Tibial nerve (tissue), 4 donors: ENCODE results near the gene CC2D2B. TPM values are rescaled to one million over a fixed set of nuclear protein-coding genes. Genes with fewer than 3 reads are reported as not detected.

Experiments
- DNase-seq, 2 donors: peaks; one replicate each; pipeline ENCODE4 v3.0.0-alpha.2; 2019; ENCODE audit warnings: low spot score in 2 of 2
- H3K27ac ChIP-seq, 4 donors: fragments of 200-600 bp; sonication (generic) in 3 of 4; one replicate each; pipeline ENCODE4 v1.5.1; 2017 to 2019; ENCODE audit warnings: mild to moderate bottlenecking in 1 of 4
- H3K27me3 ChIP-seq, 2 donors: fragments of 200-600 bp; sonication (generic) in 1 of 2; one replicate each; pipeline versions ENCODE4 v1.5.1 to v1.6.0; 2017 to 2019
- H3K36me3 ChIP-seq, 3 donors: fragments of 200-600 bp; sonication (generic); one replicate each; pipeline ENCODE4 v1.5.1; 2018 to 2019
- H3K4me1 ChIP-seq, 4 donors: fragments of 200-600 bp; sonication (generic) in 3 of 4; one replicate each; pipeline ENCODE4 v1.5.1; 2017 to 2019
- H3K4me3 ChIP-seq, 4 donors: fragments of 200-600 bp; sonication (generic) in 3 of 4; one replicate each; pipeline ENCODE4 v1.5.1; 2017 to 2019; ENCODE audit warnings: mild to moderate bottlenecking in 1 of 4, moderate library complexity in 1 of 4
- H3K9me3 ChIP-seq, 4 donors: fragments of 200-600 bp; sonication (generic) in 3 of 4; one replicate each; pipeline ENCODE4 v1.5.1; 2017 to 2019
- CTCF ChIP-seq, 5 experiments: fragments of 200-600 bp in 3 of 5; fragments of 450-650 bp in 2 of 5; sonication (generic) in 3 of 5; IDR thresholded peaks; one replicate each; pipeline ENCODE4 v1.5.1; 2016 to 2019; ENCODE audit warnings: antibody characterized with exemption in 5 of 5, mild to moderate bottlenecking in 3 of 5, moderate library complexity in 2 of 5
- EP300 ChIP-seq, 2 donors: sonication (generic); formaldehyde crosslinking; IDR thresholded peaks; one replicate each; pipeline ENCODE4 v1.6.1; 2017; ENCODE audit warnings: antibody characterized with exemption in 2 of 2, mild to moderate bottlenecking in 1 of 2
- POLR2A ChIP-seq, 2 donors: fragments of 450-650 bp; IDR thresholded peaks; one replicate each; pipeline ENCODE4 v1.6.1; 2017; ENCODE audit warnings: antibody characterized with exemption in 2 of 2, mild to moderate bottlenecking in 2 of 2, moderate library complexity in 2 of 2
- WGBS, 2 donors: methylation state at CpG; one replicate each; pipeline ENCODE4 v1.1.5; 2018; 5-methylcytosine and 5-hydroxymethylcytosine counted together
- total RNA-seq, 4 donors: library from RNA; depleted of rRNA; stranded (reverse); fragments of >200 nt; gene quantifications; one replicate each; pipeline ENCODE4 v1.1.0, GENCODE V29; 2016

Gene CC2D2B
- total RNA-seq, 4 donors from 2014 or later, result 1.1 to 23.7 (median 1.8) TPM; not detected in 1

GRCh38 chr10:95963991-95964389, 56.2 kb downstream of the CC2D2B start:
- Histone ChIP-seq H3K27me3 (no peaks in the 10 kb centered on the region), H3K36me3 (no peaks in the 10 kb centered on the region), H3K4me1 (no peaks in the 10 kb centered on the region), H3K4me3 (no peak overlapping the region), H3K9me3 (peaks cover 0 to 21% (median 6%) of the 10 kb centered on the region in 4 donors), H3K27ac (no peak overlapping the region)
- 78 to 80% methylated on average over 1 of the region's 1 CpG for WGBS, 2 donors
- no peak for TF ChIP-seq CTCF (IDR thresholded peaks at IDR 0.05)
- TF ChIP-seq POLR2A (IDR thresholded peaks at IDR 0.05), result no peak
- no peak for TF ChIP-seq EP300 (IDR thresholded peaks at IDR 0.05)
- DNase-seq, result no peak

- H3K27me3 ChIP-seq, result no peaks in the 10 kb centered on the region
- H3K27ac ChIP-seq, result no peak overlapping the region
- H3K4me3 ChIP-seq, result no peak overlapping the region
- H3K4me1 ChIP-seq, result no peaks in the 10 kb centered on the region
- peaks cover 0 to 14% (median 2%) of the 10 kb centered on the region in 4 donors for H3K9me3 ChIP-seq
- DNase-seq, result no peak
- TF ChIP-seq POLR2A (IDR thresholded peaks at IDR 0.05), result no peak
- no peak for TF ChIP-seq EP300 (IDR thresholded peaks at IDR 0.05)
- no peak for TF ChIP-seq CTCF (IDR thresholded peaks at IDR 0.05)
- 84 to 92% methylated on average over 1 of the region's 1 CpG for WGBS, 2 donors
- H3K36me3 ChIP-seq, result no peaks in the 10 kb centered on the region
These were observed 57.0 kb downstream of the CC2D2B start for GRCh38 chr10:95964756-95965155.

- WGBS, 2 donors, result 79 to 81% methylated on average over 8 to 9 of the region's 9 CpGs
These were observed 68.8 kb downstream of the CC2D2B start for GRCh38 chr10:95976362-95977229.

GRCh38 chr10:95982200-95982599, 74.4 kb downstream of the CC2D2B start:
- Histone ChIP-seq H3K4me3 (no peak overlapping the region), H3K36me3 (no peaks in the 10 kb centered on the region), H3K27me3 (no peaks in the 10 kb centered on the region), H3K9me3 (no peaks in the 10 kb centered on the region), H3K27ac (no peak overlapping the region), H3K4me1 (no peaks in the 10 kb centered on the region)
- TF ChIP-seq CTCF (IDR thresholded peaks at IDR 0.05) (no peak), POLR2A (IDR thresholded peaks at IDR 0.05) (no peak), EP300 (IDR thresholded peaks at IDR 0.05) (no peak)
- WGBS, 2 donors, result 95 to 96% methylated on average over 2 of the region's 2 CpGs
- DNase-seq, result no peak

More at GRCh38 chr10:95976362-95977229, 68.8 kb downstream of the CC2D2B start:
- Histone ChIP-seq H3K36me3 (no peaks in the 10 kb centered on the region), H3K9me3 (no peaks in the 10 kb centered on the region), H3K4me3 (no peak overlapping the region), H3K27me3 (no peaks in the 10 kb centered on the region), H3K27ac (no peak overlapping the region), H3K4me1 (no peaks in the 10 kb centered on the region)
- no peak for DNase-seq
- no peak for TF ChIP-seq POLR2A (IDR thresholded peaks at IDR 0.05)
- no peak for TF ChIP-seq CTCF (IDR thresholded peaks at IDR 0.05)
- no peak for TF ChIP-seq EP300 (IDR thresholded peaks at IDR 0.05)

- no peaks in the 10 kb centered on the region for H3K36me3 ChIP-seq
- H3K9me3 ChIP-seq, result no peaks in the 10 kb centered on the region
- H3K27ac ChIP-seq, result no peak overlapping the region
- TF ChIP-seq EP300 (IDR thresholded peaks at IDR 0.05) (no peak), POLR2A (IDR thresholded peaks at IDR 0.05) (no peak), CTCF (IDR thresholded peaks at IDR 0.05) (no peak)
- no peak overlapping the region for H3K4me3 ChIP-seq
- H3K4me1 ChIP-seq, result no peaks in the 10 kb centered on the region
- WGBS, 2 donors, result 36 to 60% methylated on average over 2 of the region's 2 CpGs
- no peaks in the 10 kb centered on the region for H3K27me3 ChIP-seq
- no peak for DNase-seq
These were observed 80.1 kb downstream of the CC2D2B start for GRCh38 chr10:95987685-95988426.
